Measurements from ENCODE around the gene TTC27.

Gene TTC27

DNA sequence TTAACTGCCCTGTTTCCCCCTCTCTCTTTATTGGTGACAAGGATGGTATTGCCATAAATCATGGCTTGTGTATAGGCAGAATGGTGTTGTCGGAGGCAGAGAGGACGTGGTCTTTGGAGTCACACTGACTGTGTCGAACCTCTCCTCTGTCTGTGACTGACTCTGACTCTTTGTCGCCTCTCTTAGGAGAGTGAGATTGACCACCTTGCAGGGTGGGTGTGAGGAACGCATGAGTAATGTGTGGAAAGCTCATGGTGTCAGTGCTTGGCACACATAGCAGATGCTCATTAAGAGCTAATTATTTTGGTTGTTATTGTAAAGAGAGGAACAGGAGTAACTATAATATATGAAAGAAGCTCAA, 145.6 kb downstream of the TTC27 start:
- Histone ChIP-seq H3K27me3 (replicated peaks) (no peaks in the 10 kb centered on the region), H3K36me3 (replicated peaks) (no peaks in the 10 kb centered on the region), H3K4me3 (ENCODE audit: low read depth, low read length) (no peak overlapping the region), H3K27ac (no peak overlapping the region)
- TF ChIP-seq, protein P1, sequence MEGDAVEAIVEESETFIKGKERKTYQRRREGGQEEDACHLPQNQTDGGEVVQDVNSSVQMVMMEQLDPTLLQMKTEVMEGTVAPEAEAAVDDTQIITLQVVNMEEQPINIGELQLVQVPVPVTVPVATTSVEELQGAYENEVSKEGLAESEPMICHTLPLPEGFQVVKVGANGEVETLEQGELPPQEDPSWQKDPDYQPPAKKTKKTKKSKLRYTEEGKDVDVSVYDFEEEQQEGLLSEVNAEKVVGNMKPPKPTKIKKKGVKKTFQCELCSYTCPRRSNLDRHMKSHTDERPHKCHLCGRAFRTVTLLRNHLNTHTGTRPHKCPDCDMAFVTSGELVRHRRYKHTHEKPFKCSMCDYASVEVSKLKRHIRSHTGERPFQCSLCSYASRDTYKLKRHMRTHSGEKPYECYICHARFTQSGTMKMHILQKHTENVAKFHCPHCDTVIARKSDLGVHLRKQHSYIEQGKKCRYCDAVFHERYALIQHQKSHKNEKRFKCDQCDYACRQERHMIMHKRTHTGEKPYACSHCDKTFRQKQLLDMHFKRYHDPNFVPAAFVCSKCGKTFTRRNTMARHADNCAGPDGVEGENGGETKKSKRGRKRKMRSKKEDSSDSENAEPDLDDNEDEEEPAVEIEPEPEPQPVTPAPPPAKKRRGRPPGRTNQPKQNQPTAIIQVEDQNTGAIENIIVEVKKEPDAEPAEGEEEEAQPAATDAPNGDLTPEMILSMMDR (IDR thresholded peaks at IDR 0.05; ENCODE audit: low read depth, low read length, missing control alignments) = no peak
- DNase-seq = no peak
- in situ Hi-C loops (cut with HindIII; ENCODE audit: low pct_ligation_motif_present, low sequenced_read_pairs) = no loop called here

DNA sequence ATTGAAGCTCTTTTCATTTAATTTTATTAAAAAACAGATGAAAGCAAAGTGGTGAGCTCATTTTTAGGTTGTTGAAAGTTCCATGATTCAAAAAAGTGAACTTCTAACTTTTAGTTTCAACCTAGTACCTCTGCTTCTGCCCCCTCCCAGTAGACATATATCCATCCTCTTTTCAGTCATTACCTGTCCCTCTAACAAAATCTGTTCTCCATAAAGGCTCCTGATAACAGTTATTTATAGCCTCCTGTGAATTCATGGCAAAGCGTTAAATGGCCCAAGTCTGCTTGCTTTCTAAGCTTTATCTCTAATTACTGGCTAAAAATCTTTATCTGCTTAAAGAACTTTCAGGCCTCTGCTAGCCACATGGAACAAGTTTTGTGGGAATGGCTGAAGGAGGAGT, 148.1 kb downstream of the TTC27 start:
- in situ Hi-C loops (cut with HindIII; ENCODE audit: low pct_ligation_motif_present, low sequenced_read_pairs) = no loop called here
- TF ChIP-seq, protein P1 (IDR thresholded peaks at IDR 0.05; ENCODE audit: low read depth, low read length, missing control alignments) = no peak
- H3K27me3 ChIP-seq (replicated peaks) = no peaks in the 10 kb centered on the region
- no peak for DNase-seq
- no peaks in the 10 kb centered on the region for H3K36me3 ChIP-seq (replicated peaks)
- no peak overlapping the region for H3K27ac ChIP-seq
- no peak overlapping the region for H3K4me3 ChIP-seq (ENCODE audit: low read depth, low read length)

DNA sequence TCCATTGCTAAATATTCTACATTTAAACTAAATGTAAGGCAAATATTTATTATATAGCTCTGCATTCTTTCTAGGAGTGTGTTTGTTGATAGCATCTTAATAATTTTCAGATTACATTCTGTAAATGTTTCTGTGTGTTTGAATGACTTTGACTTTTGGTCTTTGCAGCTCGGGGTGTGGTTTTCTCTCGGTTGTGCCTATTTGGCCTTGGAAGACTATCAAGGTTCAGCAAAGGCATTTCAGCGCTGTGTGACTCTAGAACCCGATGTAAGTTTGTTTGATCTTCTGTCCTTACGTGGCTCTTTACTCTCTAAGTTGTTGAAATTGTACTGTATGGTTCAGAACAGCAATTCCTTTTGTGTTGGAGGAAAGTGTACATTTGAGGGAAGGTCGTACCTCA, 149.9 kb downstream of the TTC27 start:
- in situ Hi-C loops (cut with HindIII; ENCODE audit: low pct_ligation_motif_present, low sequenced_read_pairs) = no loop called here
- TF ChIP-seq, protein P1 (IDR thresholded peaks at IDR 0.05; ENCODE audit: low read depth, low read length, missing control alignments) = no peak
- Histone ChIP-seq H3K36me3 (replicated peaks) (no peaks in the 10 kb centered on the region), H3K27me3 (replicated peaks) (no peaks in the 10 kb centered on the region), H3K27ac (no peak overlapping the region), H3K4me3 (ENCODE audit: low read depth, low read length) (no peak overlapping the region)
- no peak for DNase-seq

DNA sequence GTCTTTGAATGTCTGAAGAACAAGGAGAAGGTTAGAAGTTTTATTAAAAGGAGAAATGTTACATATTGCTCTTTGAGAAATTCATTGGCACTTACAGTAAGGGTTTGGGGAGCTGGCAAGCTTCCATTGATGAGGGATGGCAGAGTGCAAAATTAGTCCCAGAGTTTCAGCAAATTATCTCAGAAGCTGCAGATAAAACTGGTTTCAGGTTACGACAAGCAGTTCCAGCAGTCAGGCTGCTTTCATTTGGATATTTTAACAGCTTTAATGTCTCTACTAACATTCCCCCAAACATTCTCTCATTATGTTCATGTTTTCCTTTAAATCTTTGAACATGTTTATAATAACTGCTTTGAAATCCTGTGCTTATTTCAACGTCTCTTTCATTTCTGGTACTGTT, 153.1 kb downstream of the TTC27 start:
- TF ChIP-seq, protein P1 (IDR thresholded peaks at IDR 0.05; ENCODE audit: low read depth, low read length, missing control alignments) = no peak
- in situ Hi-C loops (cut with HindIII; ENCODE audit: low pct_ligation_motif_present, low sequenced_read_pairs) = no loop called here
- no peaks in the 10 kb centered on the region for H3K27me3 ChIP-seq (replicated peaks)
- H3K27ac ChIP-seq = no peak overlapping the region
- DNase-seq = no peak
- H3K36me3 ChIP-seq (replicated peaks) = no peaks in the 10 kb centered on the region
- H3K4me3 ChIP-seq (ENCODE audit: low read depth, low read length) = no peak overlapping the region

DNA sequence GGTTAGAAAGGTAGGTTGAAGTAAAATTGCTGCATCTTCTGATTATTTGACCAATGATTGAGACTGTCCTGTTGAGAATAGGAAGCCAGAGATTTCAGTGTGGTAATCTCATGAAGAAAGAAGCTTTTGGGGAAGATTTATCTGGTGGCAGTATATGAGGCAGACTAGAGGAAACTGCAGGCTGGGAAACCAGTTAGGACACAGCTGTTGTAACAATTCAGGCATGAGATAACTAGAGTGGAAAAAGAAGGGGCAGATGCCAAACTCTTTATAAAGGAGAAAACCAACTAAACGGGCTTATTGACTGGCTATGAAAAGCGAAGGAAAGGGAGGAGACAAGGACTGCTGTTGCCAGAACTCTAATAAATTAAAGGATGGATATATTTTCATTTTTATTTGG, 155.6 kb downstream of the TTC27 start:
- TF ChIP-seq, protein P1 (IDR thresholded peaks at IDR 0.05; ENCODE audit: low read depth, low read length, missing control alignments) = no peak
- no peak overlapping the region for H3K27ac ChIP-seq
- no peak for DNase-seq
- H3K4me3 ChIP-seq (ENCODE audit: low read depth, low read length) = no peak overlapping the region
- no peaks in the 10 kb centered on the region for H3K27me3 ChIP-seq (replicated peaks)
- H3K36me3 ChIP-seq (replicated peaks) = no peaks in the 10 kb centered on the region
- in situ Hi-C loops (cut with HindIII; ENCODE audit: low pct_ligation_motif_present, low sequenced_read_pairs) = no loop called here

DNA sequence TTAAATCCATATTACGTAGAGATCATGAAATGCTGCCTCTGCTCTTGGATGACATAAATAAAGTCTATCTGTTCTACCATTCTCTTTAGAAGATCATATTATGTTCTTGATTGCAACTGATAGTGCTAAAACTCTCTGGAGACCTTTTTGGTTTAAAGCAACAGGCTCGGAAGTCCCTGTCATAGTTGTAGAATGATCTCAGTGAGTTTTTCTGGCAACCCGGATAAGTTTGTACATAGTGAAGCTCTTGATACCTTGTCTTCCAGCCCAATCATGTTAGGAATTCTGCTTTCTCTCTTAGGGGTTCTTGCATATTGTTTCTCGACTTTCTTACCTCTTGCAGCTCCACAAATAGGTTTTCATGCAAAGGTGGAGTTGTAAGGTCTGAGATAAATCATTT, 156.1 kb downstream of the TTC27 start:
- in situ Hi-C loops (cut with HindIII; ENCODE audit: low pct_ligation_motif_present, low sequenced_read_pairs) = no loop called here
- H3K27me3 ChIP-seq (replicated peaks) = no peaks in the 10 kb centered on the region
- H3K4me3 ChIP-seq (ENCODE audit: low read depth, low read length) = no peak overlapping the region
- TF ChIP-seq, protein P1 (IDR thresholded peaks at IDR 0.05; ENCODE audit: low read depth, low read length, missing control alignments) = no peak
- H3K36me3 ChIP-seq (replicated peaks) = no peaks in the 10 kb centered on the region
- no peak overlapping the region for H3K27ac ChIP-seq
- DNase-seq = no peak

All from brain microvascular endothelial cell (primary cell).